ENCODE results near the gene PSME3IP1.

DNA sequence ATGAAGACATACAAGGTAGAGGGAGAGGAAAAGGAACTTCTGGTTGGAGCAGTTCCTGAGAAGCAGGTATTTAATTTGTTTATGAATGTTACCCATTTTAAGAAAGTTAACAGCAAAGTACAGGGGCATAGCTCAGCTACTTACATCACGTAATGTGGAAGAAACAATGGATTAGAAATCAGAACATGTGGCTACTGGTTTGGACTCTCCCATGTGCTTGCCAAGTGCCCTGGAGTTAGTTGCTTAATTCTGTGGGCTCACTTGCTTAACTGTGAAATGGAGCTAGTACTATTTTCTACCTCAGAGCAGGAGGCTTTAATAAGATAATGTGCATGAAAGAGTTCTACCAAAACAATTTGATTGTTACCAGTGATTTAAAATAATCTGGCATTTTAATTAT, 27.6 kb upstream of the PSME3IP1 start:
- TF ChIP-seq POLR2AphosphoS5 (IDR thresholded peaks at IDR 0.05; ENCODE audit: low read depth, low read length) (no peak), TAF1 (IDR thresholded peaks at IDR 0.05; ENCODE audit: borderline replicate concordance, insufficient read depth, low read length) (no peak), SIN3A (IDR thresholded peaks at IDR 0.05; ENCODE audit: borderline replicate concordance, insufficient read depth, low read length) (no peak)
- TF ChIP-seq, protein P1, sequence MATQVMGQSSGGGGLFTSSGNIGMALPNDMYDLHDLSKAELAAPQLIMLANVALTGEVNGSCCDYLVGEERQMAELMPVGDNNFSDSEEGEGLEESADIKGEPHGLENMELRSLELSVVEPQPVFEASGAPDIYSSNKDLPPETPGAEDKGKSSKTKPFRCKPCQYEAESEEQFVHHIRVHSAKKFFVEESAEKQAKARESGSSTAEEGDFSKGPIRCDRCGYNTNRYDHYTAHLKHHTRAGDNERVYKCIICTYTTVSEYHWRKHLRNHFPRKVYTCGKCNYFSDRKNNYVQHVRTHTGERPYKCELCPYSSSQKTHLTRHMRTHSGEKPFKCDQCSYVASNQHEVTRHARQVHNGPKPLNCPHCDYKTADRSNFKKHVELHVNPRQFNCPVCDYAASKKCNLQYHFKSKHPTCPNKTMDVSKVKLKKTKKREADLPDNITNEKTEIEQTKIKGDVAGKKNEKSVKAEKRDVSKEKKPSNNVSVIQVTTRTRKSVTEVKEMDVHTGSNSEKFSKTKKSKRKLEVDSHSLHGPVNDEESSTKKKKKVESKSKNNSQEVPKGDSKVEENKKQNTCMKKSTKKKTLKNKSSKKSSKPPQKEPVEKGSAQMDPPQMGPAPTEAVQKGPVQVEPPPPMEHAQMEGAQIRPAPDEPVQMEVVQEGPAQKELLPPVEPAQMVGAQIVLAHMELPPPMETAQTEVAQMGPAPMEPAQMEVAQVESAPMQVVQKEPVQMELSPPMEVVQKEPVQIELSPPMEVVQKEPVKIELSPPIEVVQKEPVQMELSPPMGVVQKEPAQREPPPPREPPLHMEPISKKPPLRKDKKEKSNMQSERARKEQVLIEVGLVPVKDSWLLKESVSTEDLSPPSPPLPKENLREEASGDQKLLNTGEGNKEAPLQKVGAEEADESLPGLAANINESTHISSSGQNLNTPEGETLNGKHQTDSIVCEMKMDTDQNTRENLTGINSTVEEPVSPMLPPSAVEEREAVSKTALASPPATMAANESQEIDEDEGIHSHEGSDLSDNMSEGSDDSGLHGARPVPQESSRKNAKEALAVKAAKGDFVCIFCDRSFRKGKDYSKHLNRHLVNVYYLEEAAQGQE (IDR thresholded peaks at IDR 0.05; ENCODE audit: insufficient read depth in 1 of 2, low read depth in 2 of 2, low read length in 2 of 2) = no peak

Measured in PFSK-1 (cell line).